CD4-positive, alpha-beta T cell treated with Interferon alpha-2 for 1 hour (primary cell): ENCODE data around the gene ACO2.
A peak's percentile ranks its signal among the peaks of the same experiment; 100 is the strongest.

Experiments
- DNase-seq, 2 donors: peaks; one replicate each; pipeline ENCODE4 v3.0.0-alpha.2; 2020 to 2022

The ACO2 gene

GRCh38 chr22:41524809-41525449 is 56.0 kb downstream of the ACO2 start:
- DNase-seq = peak; percentile 58 to 71

- no peak for DNase-seq
Measured at GRCh38 chr22:41525450-41526225, 56.7 kb downstream of the ACO2 start.

GRCh38 chr22:41526226-41526829 is 57.4 kb downstream of the ACO2 start:
- no peak for DNase-seq

GRCh38 chr22:41526830-41527799 is 58.2 kb downstream of the ACO2 start:
- DNase-seq = peak; percentile 57 to 76

GRCh38 chr22:41528132-41528766 is 59.3 kb downstream of the ACO2 start:
- no peak for DNase-seq

GRCh38 chr22:41528938-41529561 is 60.1 kb downstream of the ACO2 start:
- no peak for DNase-seq

GRCh38 chr22:41530890-41531714 is 62.2 kb downstream of the ACO2 start:
- no peak for DNase-seq

GRCh38 chr22:41531715-41532477 is 63.0 kb downstream of the ACO2 start:
- DNase-seq = no peak

DNA sequence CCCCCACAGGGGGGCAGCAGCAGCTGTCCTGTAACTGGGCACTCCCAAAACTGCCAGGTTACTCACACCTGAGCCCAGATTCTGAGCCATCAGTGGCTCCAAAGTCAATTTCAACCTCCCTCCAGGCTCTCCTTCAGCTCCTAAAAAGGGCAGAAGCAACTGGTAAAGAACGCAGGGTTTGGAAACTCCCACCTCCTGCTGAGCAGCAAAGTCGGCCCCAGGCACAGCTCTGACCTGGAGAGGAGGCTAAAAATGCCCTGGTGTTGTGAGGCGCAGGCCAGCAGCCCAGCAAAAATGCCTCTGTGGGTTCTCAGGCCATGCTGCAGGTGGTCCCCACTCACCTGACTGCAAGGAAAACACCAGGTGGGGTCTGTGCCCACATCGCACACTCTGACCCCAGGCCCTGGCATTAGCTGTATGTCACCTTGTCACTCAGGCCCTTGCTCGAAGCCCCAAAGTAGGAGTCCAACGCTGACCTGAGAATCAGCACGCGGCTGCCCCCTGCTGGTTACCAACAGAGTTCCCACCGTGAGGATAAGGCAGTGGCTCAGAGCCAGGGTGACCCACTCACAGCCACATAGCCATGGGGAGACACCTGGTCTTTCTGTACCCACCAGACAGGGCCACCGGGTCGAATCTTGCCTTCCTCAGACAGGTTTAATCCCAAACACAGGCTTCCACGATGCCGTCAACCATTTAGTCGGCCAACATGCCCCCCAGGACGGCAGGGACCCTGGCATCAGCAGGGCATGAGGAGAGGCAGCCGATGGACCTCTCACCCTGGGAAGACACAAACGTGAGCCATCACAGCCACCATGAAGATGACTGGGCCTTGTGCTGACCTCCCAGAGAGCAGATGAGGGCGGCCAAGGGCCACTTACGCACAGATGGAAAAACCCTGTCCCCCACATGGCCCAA is 64.2 kb downstream of the ACO2 start:
- DNase-seq = peak; percentile 63 to 73

GRCh38 chr22:41534219-41534618 is 65.3 kb downstream of the ACO2 start:
- no peak for DNase-seq

- DNase-seq = no peak
Measured at GRCh38 chr22:41535244-41535643, 66.3 kb downstream of the ACO2 start.

GRCh38 chr22:41537203-41537602 is 68.3 kb downstream of the ACO2 start:
- DNase-seq = no peak

- no peak for DNase-seq
Measured at GRCh38 chr22:41538583-41538982, 69.7 kb downstream of the ACO2 start.

GRCh38 chr22:41539146-41540005 is 70.5 kb downstream of the ACO2 start:
- DNase-seq = no peak

GRCh38 chr22:41540006-41540315 is 71.0 kb downstream of the ACO2 start:
- DNase-seq = no peak

DNA sequence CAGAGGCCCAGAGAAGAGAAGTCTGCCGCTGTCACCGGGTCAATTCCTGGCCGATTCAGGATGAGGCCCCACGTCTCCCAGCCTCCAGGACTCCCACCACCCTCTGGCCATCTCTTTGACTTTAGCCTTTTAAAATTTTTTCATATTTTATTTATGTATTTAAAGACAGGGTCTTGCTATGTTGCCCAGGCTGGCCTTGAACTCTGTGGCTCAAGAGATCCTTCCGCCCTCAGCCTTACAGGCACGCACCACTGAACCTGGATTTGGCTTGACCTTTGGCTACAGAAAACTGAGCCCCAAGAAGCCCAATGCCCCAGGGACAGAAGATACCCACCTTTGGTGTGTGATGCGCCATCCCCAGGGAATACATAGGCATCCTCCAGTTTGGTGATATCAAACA is 71.4 kb downstream of the ACO2 start:
- DNase-seq = no peak

DNA sequence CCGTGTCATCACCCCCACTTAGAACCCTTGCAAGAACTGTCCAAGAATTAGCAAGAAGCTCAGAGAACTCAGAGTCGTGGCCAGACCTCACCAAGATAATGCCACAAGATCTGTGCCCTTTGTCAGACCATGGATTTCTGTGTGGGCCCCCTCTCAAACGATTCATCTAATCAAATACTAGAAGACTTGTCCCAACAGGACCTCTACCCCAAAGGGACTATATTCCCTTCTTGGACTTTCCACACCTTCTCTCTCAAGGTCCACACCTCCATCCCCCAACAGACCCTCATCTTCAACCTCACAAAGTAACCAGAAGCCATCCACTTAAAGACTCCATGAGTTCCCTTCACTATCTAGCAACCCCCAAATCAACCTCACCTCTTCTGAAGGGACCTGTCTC is 72.6 kb downstream of the ACO2 start:
- no peak for DNase-seq

DNA sequence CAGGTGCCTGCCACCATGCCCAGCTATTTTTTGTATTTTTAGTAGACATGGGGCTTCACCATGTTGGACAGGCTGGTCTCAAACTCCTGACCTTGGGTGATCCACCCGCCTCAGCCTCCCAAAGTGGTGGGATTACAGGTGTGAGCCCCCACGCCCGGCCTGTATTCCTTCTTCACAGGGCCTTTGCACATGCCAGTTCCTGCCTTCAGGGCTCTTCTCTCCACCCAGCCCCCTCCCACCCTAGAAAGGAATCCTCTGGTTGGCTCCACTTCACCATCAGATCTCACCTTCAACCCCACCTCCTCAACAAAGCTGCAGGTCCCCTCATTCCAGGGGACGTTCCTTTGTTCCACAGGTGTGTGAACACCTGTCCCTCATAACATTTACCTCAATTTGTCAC is 73.3 kb downstream of the ACO2 start:
- no peak for DNase-seq
